K562 (cell line): ENCODE measurements around the gene PDIA4. TPM values are rescaled to one million over a fixed set of nuclear protein-coding genes. Genes with fewer than 3 reads are reported as not detected.
A peak's percentile ranks its signal among the peaks of the same experiment; 100 is the strongest.

Experiments
- CHCHD3 ChIP-seq: fragments of 250-450 bp; sonication (Bioruptor Pico); IDR thresholded peaks from 2 replicates; pipeline ENCODE4 v2.1.2; 2022; ENCODE audit warnings: mild to moderate bottlenecking
- DDX20 ChIP-seq: fragments of 450-650 bp; IDR thresholded peaks from 2 replicates; pipeline ENCODE4 v1.6.1; 2016; ENCODE audit warnings: missing genetic modification characterization, low read depth, mild to moderate bottlenecking, missing compliant biosample characterization, moderate library complexity
- FOXM1 ChIP-seq, 2 experiments: fragments of 450-650 bp in 1 of 2; sonication (generic) in 1 of 2; formaldehyde crosslinking in 1 of 2; IDR thresholded peaks; 2 replicates each; pipeline versions ENCODE4 v1.6.1 to v1.9.0; 2017 to 2022; ENCODE audit warnings: low read depth in 2 of 2, mild to moderate bottlenecking in 2 of 2, missing genetic modification reagents in 1 of 2, moderate library complexity in 1 of 2
- MTA3 ChIP-seq: fragments of 450-650 bp; formaldehyde crosslinking; IDR thresholded peaks from 2 replicates; pipeline ENCODE4 v1.6.1; 2017; ENCODE audit warnings: mild to moderate bottlenecking, borderline replicate concordance
- POLR2AphosphoS2 ChIP-seq: IDR thresholded peaks from 2 replicates; pipeline ENCODE4 v1.6.1; 2012; ENCODE audit warnings: low read length, improper control_type of control experiment
- RCOR1 ChIP-seq, 2 experiments: IDR thresholded peaks; 2 replicates each; pipeline ENCODE4 v1.6.1; 2012; ENCODE audit warnings: low read depth in 2 of 2, low read length in 2 of 2, borderline replicate concordance in 1 of 2, improper control_type of control experiment in 1 of 2
- SMC3 ChIP-seq: conservative IDR thresholded peaks from 2 replicates; pipeline ENCODE4 v1.6.1; 2011; ENCODE audit warnings: low read depth, low read length, improper control_type of control experiment; ENCODE audit not compliant: insufficient read depth
- SOX6 ChIP-seq: fragments of 450-650 bp; IDR thresholded peaks from 2 replicates; pipeline ENCODE4 v1.6.1; 2014; ENCODE audit warnings: mild to moderate bottlenecking
- SRSF3 ChIP-seq: fragments of 200-400 bp; formaldehyde crosslinking; IDR thresholded peaks from 2 replicates; pipeline ENCODE4 v1.6.1; 2016; ENCODE audit warnings: mild to moderate bottlenecking, low read length, moderate library complexity; ENCODE audit not compliant: insufficient read depth
- TCF7 ChIP-seq: sonication (generic); IDR thresholded peaks from 2 replicates; pipeline ENCODE4 v1.6.1; 2016; ENCODE audit warnings: antibody characterized with exemption, borderline replicate concordance
- TGIF2 ChIP-seq: sonication (generic); formaldehyde crosslinking; IDR thresholded peaks from 2 replicates; pipeline ENCODE4 v1.8.1; 2022; ENCODE audit warnings: mild to moderate bottlenecking, missing genetic modification reagents, moderate library complexity
- THRA ChIP-seq: fragments of 450-650 bp; IDR thresholded peaks from 2 replicates; pipeline ENCODE4 v1.6.1; 2017; ENCODE audit warnings: mild to moderate bottlenecking, moderate library complexity
- USF1 ChIP-seq: sonication (generic); formaldehyde crosslinking; IDR thresholded peaks from 2 replicates; pipeline ENCODE4 v1.9.0; 2022; ENCODE audit warnings: mild to moderate bottlenecking, missing genetic modification reagents
- ZBTB17 ChIP-seq: fragments of 450-650 bp; formaldehyde crosslinking; IDR thresholded peaks from 2 replicates; pipeline ENCODE4 v1.4.0; 2020; ENCODE audit warnings: mild to moderate bottlenecking
- ZNF143 ChIP-seq: sonication (generic); formaldehyde crosslinking; IDR thresholded peaks from 2 replicates; pipeline ENCODE4 v1.9.0; 2022; ENCODE audit warnings: mild to moderate bottlenecking, missing genetic modification reagents
- ZNF23 ChIP-seq: fragments of 250-450 bp; sonication (Bioruptor Pico); IDR thresholded peaks from 2 replicates; pipeline ENCODE4 v1.4.0; 2020; ENCODE audit warnings: mild to moderate bottlenecking
- ZNF695 ChIP-seq: fragments of 450-650 bp; formaldehyde crosslinking; IDR thresholded peaks from 2 replicates; pipeline ENCODE4 v1.4.0; 2020; ENCODE audit warnings: mild to moderate bottlenecking, moderate library complexity
- polyA plus RNA-seq, 8 experiments: library from polyadenylated mRNA; depleted of rRNA in 4 of 8; stranded (reverse) in 5 of 8; unstranded in 3 of 8; fragments of >200 nt; fragmentation: Nextera tagmentation in 2 of 8; fragmentation: Illumina TruSeq in 1 of 8; extraction: Ambion mirVana in 2 of 8; extraction: Trizol in 1 of 8; gene quantifications; 2 replicates each; pipeline versions ENCODE4 v1.2.1 to v1.2.3, GENCODE V29; 2011 to 2014; ENCODE audit warnings: inconsistent platforms in 1 of 8, missing spikeins in 1 of 8
- total RNA-seq, 7 experiments: library from RNA; depleted of rRNA in 6 of 7; stranded (reverse); fragments of >200 nt in 6 of 7; fragmentation: Illumina TruSeq in 2 of 7; extraction: Trizol in 2 of 7; gene quantifications; 2 replicates each; pipeline versions ENCODE4 v1.2.1 to v1.2.3, GENCODE V29; 2011 to 2021; ENCODE audit warnings: low replicate concordance in 1 of 7
- TF ChIP-seq, protein P1 (sequence below): fragments of 250-450 bp; sonication (Bioruptor Pico); IDR thresholded peaks from 2 replicates; pipeline ENCODE4 v1.4.0; 2020; ENCODE audit warnings: mild to moderate bottlenecking, moderate library complexity, borderline replicate concordance
- TF ChIP-seq, protein P2 (sequence below), 2 experiments: fragments of 250-450 bp in 1 of 2; fragments of 450-650 bp in 1 of 2; sonication (Bioruptor Pico) in 1 of 2; IDR thresholded peaks; 2 replicates each; pipeline versions ENCODE4 v1.6.1 to v1.8.0; 2016 to 2021; ENCODE audit warnings: mild to moderate bottlenecking in 2 of 2, moderate library complexity in 2 of 2, missing compliant biosample characterization in 1 of 2, missing genetic modification characterization in 1 of 2
- TF ChIP-seq, protein P3 (sequence below): fragments of 450-650 bp; formaldehyde crosslinking; IDR thresholded peaks from 2 replicates; pipeline ENCODE4 v1.4.0; 2022; ENCODE audit warnings: missing genetic modification characterization

PDIA4 gene
- total and polyA plus RNA-seq, 9 of the 15 experiments (the other 6 are each of a cell fraction or from before 2014, with no cell fraction given): 9.1 to 175 (median 146) TPM

- TF ChIP-seq, protein P1, sequence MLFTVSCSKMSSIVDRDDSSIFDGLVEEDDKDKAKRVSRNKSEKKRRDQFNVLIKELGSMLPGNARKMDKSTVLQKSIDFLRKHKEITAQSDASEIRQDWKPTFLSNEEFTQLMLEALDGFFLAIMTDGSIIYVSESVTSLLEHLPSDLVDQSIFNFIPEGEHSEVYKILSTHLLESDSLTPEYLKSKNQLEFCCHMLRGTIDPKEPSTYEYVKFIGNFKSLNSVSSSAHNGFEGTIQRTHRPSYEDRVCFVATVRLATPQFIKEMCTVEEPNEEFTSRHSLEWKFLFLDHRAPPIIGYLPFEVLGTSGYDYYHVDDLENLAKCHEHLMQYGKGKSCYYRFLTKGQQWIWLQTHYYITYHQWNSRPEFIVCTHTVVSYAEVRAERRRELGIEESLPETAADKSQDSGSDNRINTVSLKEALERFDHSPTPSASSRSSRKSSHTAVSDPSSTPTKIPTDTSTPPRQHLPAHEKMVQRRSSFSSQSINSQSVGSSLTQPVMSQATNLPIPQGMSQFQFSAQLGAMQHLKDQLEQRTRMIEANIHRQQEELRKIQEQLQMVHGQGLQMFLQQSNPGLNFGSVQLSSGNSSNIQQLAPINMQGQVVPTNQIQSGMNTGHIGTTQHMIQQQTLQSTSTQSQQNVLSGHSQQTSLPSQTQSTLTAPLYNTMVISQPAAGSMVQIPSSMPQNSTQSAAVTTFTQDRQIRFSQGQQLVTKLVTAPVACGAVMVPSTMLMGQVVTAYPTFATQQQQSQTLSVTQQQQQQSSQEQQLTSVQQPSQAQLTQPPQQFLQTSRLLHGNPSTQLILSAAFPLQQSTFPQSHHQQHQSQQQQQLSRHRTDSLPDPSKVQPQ (CRISPR knock-in tag): no peak
- peak; percentile 57 for TF ChIP-seq FOXM1 (IDR thresholded peaks at IDR 0.05; ENCODE audit: low read depth)
- peak; percentile 96 for TF ChIP-seq FOXM1 (CRISPR knock-in tag; IDR thresholded peaks at IDR 0.05; ENCODE audit: low read depth)
- 0 out of 2 replicates have a peak, but pooled peaks have one; percentile 37 for TF ChIP-seq POLR2AphosphoS2
- TF ChIP-seq DDX20: no peak
- peak; percentile 64 for TF ChIP-seq SOX6
- TF ChIP-seq, protein P2, sequence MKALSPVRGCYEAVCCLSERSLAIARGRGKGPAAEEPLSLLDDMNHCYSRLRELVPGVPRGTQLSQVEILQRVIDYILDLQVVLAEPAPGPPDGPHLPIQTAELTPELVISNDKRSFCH (CRISPR knock-in tag; IDR thresholded peaks at IDR 0.05): no peak
- TF ChIP-seq, protein P2 (tag; IDR thresholded peaks at IDR 0.05): peak; percentile 92
- peak; percentile 93 for TF ChIP-seq TCF7
- no peak; the same call in none of the 2 replicates for TF ChIP-seq TGIF2
- TF ChIP-seq ZBTB17 (CRISPR knock-in tag): peak; percentile 50; the same call in 1 of the 2 replicates
- TF ChIP-seq USF1: peak; percentile 91
- TF ChIP-seq, protein P3, sequence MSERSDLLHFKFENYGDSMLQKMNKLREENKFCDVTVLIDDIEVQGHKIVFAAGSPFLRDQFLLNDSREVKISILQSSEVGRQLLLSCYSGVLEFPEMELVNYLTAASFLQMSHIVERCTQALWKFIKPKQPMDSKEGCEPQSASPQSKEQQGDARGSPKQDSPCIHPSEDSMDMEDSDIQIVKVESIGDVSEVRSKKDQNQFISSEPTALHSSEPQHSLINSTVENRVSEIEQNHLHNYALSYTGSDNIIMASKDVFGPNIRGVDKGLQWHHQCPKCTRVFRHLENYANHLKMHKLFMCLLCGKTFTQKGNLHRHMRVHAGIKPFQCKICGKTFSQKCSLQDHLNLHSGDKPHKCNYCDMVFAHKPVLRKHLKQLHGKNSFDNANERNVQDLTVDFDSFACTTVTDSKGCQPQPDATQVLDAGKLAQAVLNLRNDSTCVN (CRISPR knock-in tag): no peak
- TF ChIP-seq MTA3: peak; percentile 93; the same call in 1 of the 2 replicates
- TF ChIP-seq CHCHD3 (CRISPR knock-in tag): 0 out of 2 replicates have a peak, but pooled peaks have one; percentile 77
- 0 out of 2 replicates have a peak, but pooled peaks have one; percentile 11 for TF ChIP-seq SMC3
- TF ChIP-seq RCOR1 (IDR thresholded peaks at IDR 0.05; ENCODE audit: borderline replicate concordance in 1 of 2, low read depth in 2 of 2, low read length in 2 of 2): peak; percentile 28 to 73; a peak in 3 of 4 replicates
- TF ChIP-seq ZNF143 (CRISPR knock-in tag): peak; percentile 50; the same call in 1 of the 2 replicates
- no peak for TF ChIP-seq SRSF3
- no peak for TF ChIP-seq ZNF23 (CRISPR knock-in tag)
- no peak for TF ChIP-seq THRA
- TF ChIP-seq ZNF695 (CRISPR knock-in tag): no peak
These were observed at the start of gene PDIA4 (continued) for GRCh38 chr7:149028346-149029109.
